Measurements from ENCODE around the gene SNRNP70. TPM values are rescaled to one million over a fixed set of nuclear protein-coding genes. Genes with fewer than 3 reads are reported as not detected.

SNRNP70 gene
- total and polyA plus RNA-seq, 2 of the 13 experiments (the other 11 are each of a cell fraction or from before 2014, with no cell fraction given): 150 to 210 TPM

DNA sequence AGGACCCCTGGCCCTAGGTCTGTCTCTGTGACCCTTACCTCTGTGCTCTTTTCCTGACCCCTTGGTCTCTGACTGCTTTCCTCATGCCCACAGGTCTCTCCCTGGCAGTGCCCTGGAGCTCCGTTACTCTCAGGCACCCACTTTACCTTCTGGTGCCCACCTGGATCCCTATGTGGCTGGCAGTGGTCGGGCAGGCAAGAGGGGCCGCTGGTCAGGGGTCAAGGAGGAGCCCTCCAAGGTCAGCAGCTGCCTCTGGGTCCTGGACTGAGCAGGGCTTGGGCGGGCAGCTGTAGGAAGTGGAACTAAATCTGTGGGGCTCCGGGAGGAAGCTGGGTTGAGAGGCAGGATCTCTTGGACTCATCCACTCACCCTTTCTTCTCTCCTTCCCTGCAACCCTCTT lies 50.4 kb downstream of the SNRNP70 start:
- H3K4me1 ChIP-seq (ENCODE audit: insufficient read depth, low read length): no peaks in the 10 kb centered on the region
- H2AFZ ChIP-seq (ENCODE audit: low read length): no peak overlapping the region
- no peak for TF ChIP-seq ZNF563 (CRISPR knock-in tag; IDR thresholded peaks at IDR 0.05)
- no peak for TF ChIP-seq SRSF9 (IDR thresholded peaks at IDR 0.05; ENCODE audit: borderline replicate concordance, insufficient read depth, low read depth, low read length, poor library complexity, severe bottlenecking)
- TF ChIP-seq, protein P1, sequence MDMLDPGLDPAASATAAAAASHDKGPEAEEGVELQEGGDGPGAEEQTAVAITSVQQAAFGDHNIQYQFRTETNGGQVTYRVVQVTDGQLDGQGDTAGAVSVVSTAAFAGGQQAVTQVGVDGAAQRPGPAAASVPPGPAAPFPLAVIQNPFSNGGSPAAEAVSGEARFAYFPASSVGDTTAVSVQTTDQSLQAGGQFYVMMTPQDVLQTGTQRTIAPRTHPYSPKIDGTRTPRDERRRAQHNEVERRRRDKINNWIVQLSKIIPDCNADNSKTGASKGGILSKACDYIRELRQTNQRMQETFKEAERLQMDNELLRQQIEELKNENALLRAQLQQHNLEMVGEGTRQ (IDR thresholded peaks at IDR 0.05; ENCODE audit: low read depth, low read length): no peak
- TF ChIP-seq, protein P1 (CRISPR knock-in tag; IDR thresholded peaks at IDR 0.05; ENCODE audit: borderline replicate concordance): no peak
- no peak for TF ChIP-seq ZNF552 (CRISPR knock-in tag; IDR thresholded peaks at IDR 0.05; ENCODE audit: borderline replicate concordance)
- no peak for TF ChIP-seq SIN3A (IDR thresholded peaks at IDR 0.05; ENCODE audit: borderline replicate concordance, low read depth, low read length)
- TF ChIP-seq, protein P2, sequence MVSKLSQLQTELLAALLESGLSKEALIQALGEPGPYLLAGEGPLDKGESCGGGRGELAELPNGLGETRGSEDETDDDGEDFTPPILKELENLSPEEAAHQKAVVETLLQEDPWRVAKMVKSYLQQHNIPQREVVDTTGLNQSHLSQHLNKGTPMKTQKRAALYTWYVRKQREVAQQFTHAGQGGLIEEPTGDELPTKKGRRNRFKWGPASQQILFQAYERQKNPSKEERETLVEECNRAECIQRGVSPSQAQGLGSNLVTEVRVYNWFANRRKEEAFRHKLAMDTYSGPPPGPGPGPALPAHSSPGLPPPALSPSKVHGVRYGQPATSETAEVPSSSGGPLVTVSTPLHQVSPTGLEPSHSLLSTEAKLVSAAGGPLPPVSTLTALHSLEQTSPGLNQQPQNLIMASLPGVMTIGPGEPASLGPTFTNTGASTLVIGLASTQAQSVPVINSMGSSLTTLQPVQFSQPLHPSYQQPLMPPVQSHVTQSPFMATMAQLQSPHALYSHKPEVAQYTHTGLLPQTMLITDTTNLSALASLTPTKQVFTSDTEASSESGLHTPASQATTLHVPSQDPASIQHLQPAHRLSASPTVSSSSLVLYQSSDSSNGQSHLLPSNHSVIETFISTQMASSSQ (IDR thresholded peaks at IDR 0.05; ENCODE audit: low read depth): no peak
- TF ChIP-seq, protein P2 (CRISPR knock-in tag; IDR thresholded peaks at IDR 0.05; ENCODE audit: borderline replicate concordance): no peak
- TF ChIP-seq, protein P3, sequence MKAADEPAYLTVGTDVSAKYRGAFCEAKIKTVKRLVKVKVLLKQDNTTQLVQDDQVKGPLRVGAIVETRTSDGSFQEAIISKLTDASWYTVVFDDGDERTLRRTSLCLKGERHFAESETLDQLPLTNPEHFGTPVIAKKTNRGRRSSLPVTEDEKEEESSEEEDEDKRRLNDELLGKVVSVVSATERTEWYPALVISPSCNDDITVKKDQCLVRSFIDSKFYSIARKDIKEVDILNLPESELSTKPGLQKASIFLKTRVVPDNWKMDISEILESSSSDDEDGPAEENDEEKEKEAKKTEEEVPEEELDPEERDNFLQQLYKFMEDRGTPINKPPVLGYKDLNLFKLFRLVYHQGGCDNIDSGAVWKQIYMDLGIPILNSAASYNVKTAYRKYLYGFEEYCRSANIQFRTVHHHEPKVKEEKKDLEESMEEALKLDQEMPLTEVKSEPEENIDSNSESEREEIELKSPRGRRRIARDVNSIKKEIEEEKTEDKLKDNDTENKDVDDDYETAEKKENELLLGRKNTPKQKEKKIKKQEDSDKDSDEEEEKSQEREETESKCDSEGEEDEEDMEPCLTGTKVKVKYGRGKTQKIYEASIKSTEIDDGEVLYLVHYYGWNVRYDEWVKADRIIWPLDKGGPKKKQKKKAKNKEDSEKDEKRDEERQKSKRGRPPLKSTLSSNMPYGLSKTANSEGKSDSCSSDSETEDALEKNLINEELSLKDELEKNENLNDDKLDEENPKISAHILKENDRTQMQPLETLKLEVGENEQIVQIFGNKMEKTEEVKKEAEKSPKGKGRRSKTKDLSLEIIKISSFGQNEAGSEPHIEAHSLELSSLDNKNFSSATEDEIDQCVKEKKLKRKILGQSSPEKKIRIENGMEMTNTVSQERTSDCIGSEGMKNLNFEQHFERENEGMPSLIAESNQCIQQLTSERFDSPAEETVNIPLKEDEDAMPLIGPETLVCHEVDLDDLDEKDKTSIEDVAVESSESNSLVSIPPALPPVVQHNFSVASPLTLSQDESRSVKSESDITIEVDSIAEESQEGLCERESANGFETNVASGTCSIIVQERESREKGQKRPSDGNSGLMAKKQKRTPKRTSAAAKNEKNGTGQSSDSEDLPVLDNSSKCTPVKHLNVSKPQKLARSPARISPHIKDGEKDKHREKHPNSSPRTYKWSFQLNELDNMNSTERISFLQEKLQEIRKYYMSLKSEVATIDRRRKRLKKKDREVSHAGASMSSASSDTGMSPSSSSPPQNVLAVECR (CRISPR knock-in tag; IDR thresholded peaks at IDR 0.05; ENCODE audit: borderline replicate concordance): no peak
- TF ChIP-seq SP1 (IDR thresholded peaks at IDR 0.05): no peak
- no peak for TF ChIP-seq SP1 (CRISPR knock-in tag; IDR thresholded peaks at IDR 0.05)
- no peak for TF ChIP-seq ZSCAN30 (CRISPR knock-in tag; IDR thresholded peaks at IDR 0.05)
- TF ChIP-seq PHF8 (CRISPR knock-in tag; IDR thresholded peaks at IDR 0.05): no peak
- no peak for TF ChIP-seq HMGA1 (CRISPR knock-in tag; conservative IDR thresholded peaks at IDR 0.05)
- no peaks in the 10 kb centered on the region for H3K79me2 ChIP-seq (ENCODE audit: insufficient read depth, low read length)
- H3K27ac ChIP-seq (ENCODE audit: extremely low read length, insufficient read depth, low read length): no peak overlapping the region
- POLR2A ChIA-PET: no interaction called here
- no peak overlapping the region for H3K4me2 ChIP-seq (ENCODE audit: low read depth, low read length)
- H3K9ac ChIP-seq (ENCODE audit: insufficient read depth, low read depth, low read length): no peak overlapping the region
- in situ Hi-C loops (cut with HindIII; ENCODE audit: extremely low pct_ligation_motif_present, low pct_unique_long_range_greater_than_20kb) (no loop called here), intact Hi-C loops (cut with micrococcal nuclease; ENCODE audit: unreplicated experiment) (no loop called here)
- ATAC-seq: no peak
- WGBS (ENCODE audit: low lambda C conversion rate): 95% methylated on average over 5 of the region's 5 CpGs
- DNase-seq (ENCODE audit: low spot score): no peak
- CTCF ChIA-PET (ENCODE audit: low intra/inter-chr PET ratio, low total read pairs): no interaction called here
- H3K4me3 ChIP-seq (replicated peaks in 1 of 3; ENCODE audit: insufficient read depth in 1 of 3, low read depth in 2 of 3, low read length in 3 of 3): no peak overlapping the region
- H4K20me1 ChIP-seq (ENCODE audit: insufficient read depth, low read length): no peaks in the 10 kb centered on the region
- H3K27me3 ChIP-seq (ENCODE audit: control insufficient read depth in 1 of 2, insufficient read depth in 2 of 2, low read length in 2 of 2): no peaks in the 10 kb centered on the region
- peaks cover 3 to 5% of the 10 kb centered on the region in 2 experiments; a peak in 2 of 5 replicates for H3K36me3 ChIP-seq (replicated peaks in 1 of 2; ENCODE audit: control insufficient read depth in 1 of 2, insufficient read depth in 2 of 2, low read length in 2 of 2)
- FAIRE-seq: no peak
- H3K9me3 ChIP-seq (ENCODE audit: low read length): no peaks in the 10 kb centered on the region
- BruUV-seq (replicated peaks): no TSS peak
